BE2C (cell line): ENCODE results near the gene CNIH4.

Experiments
- DNase-seq: peaks from one replicate; pipeline ENCODE4 v3.0.0-alpha.2; 2020
- H3K27me3 ChIP-seq: fragments of 250-450 bp; sonication (Bioruptor Pico); 2 replicates; pipeline ENCODE4 v1.5.1; 2020; ENCODE audit warnings: mild to moderate bottlenecking
- H3K36me3 ChIP-seq: fragments of 250-450 bp; sonication (Bioruptor Pico); 2 replicates; pipeline ENCODE4 v1.5.1; 2020; ENCODE audit warnings: mild to moderate bottlenecking
- H3K4me1 ChIP-seq: fragments of 250-450 bp; sonication (Bioruptor Pico); 2 replicates; pipeline ENCODE4 v1.5.1; 2020
- H3K4me3 ChIP-seq: 2 replicates; pipeline ENCODE4 v1.5.1; 2011; ENCODE audit warnings: low read depth, low read length
- H3K9me3 ChIP-seq: fragments of 250-450 bp; sonication (Bioruptor Pico); 2 replicates; pipeline ENCODE4 v1.5.1; 2020
- TF ChIP-seq, protein P1 (sequence below): IDR thresholded peaks from 2 replicates; pipeline ENCODE4 v1.5.1; 2012; ENCODE audit warnings: mild to moderate bottlenecking, low read depth, low read length

Gene CNIH4

DNA sequence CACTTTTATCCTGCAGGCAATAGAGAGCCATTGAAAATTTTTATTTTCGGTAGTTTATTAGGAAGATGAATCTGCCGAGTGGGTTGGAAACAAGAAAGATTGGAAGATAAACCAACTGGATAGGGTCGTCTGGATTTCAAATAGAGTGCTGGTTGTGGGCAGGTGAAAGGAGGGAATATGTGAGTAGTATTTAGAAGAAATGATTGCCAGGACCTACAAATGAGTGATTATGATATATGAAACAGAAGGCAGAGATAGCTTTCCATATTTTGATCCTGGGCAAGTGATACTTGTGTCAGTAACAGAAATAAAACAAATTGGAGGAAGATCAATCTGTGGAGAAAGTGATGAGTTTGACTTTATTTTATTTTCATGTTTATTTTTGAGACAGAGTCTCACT is 2.5 kb downstream of the CNIH4 start:
- TF ChIP-seq, protein P1, sequence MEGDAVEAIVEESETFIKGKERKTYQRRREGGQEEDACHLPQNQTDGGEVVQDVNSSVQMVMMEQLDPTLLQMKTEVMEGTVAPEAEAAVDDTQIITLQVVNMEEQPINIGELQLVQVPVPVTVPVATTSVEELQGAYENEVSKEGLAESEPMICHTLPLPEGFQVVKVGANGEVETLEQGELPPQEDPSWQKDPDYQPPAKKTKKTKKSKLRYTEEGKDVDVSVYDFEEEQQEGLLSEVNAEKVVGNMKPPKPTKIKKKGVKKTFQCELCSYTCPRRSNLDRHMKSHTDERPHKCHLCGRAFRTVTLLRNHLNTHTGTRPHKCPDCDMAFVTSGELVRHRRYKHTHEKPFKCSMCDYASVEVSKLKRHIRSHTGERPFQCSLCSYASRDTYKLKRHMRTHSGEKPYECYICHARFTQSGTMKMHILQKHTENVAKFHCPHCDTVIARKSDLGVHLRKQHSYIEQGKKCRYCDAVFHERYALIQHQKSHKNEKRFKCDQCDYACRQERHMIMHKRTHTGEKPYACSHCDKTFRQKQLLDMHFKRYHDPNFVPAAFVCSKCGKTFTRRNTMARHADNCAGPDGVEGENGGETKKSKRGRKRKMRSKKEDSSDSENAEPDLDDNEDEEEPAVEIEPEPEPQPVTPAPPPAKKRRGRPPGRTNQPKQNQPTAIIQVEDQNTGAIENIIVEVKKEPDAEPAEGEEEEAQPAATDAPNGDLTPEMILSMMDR: no peak
- Histone ChIP-seq H3K27me3 (no peaks in the 10 kb centered on the region), H3K9me3 (no peaks in the 10 kb centered on the region), H3K4me1 (no peaks in the 10 kb centered on the region), H3K4me3 (no peak overlapping the region), H3K36me3 (peaks cover 3% of the 10 kb centered on the region)
- DNase-seq: no peak

DNA sequence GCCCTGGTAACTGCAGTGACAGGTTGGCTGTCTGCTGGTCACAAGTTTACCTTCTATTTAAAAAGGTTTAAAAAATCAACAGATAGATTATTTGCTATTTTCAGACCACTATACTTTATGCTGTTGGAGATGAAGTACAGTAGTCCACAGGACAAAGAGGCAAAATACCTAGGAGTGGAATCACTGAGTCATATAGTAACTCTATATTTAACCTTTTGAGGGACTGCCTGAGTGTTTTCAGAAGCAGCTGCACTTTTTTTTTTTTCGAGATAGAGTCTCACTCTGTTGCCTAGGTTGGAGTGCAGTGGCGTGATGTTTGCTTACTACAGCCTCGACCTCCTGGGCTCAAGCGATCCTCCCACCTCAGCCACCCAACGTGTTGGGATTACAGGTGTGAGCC is 11.7 kb downstream of the CNIH4 start:
- Histone ChIP-seq H3K36me3 (peaks cover 40% of the 10 kb centered on the region), H3K9me3 (no peaks in the 10 kb centered on the region), H3K27me3 (no peaks in the 10 kb centered on the region), H3K4me3 (no peak overlapping the region), H3K4me1 (no peaks in the 10 kb centered on the region)
- TF ChIP-seq, protein P1: no peak
- DNase-seq: no peak

DNA sequence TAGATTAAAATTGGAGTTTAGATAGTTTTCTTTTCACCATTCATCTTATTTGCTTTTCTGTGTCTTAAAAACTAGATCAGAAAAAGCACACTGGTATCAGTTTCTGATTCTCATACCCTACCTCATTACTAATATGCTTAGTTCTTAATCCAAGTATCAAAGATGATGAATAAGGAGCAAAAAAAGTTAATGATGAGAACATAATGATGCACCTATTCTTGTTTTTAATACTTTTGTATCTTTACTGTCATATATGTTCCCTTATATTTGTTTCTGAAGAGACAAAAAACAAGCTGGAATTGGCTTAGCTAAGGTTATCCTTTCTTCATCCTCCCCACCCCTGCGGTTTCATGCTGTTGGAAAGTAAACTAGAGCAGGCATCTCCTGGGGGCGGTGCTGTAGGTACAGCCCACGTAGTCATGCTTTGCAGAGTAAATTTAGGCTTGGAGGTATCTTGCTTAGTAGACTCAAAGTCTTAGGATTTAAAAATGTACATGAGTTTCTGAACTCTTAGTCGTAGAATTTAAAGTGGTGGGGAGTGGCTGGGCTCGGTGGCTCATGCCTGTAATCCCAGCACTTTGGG is 16.4 kb downstream of the CNIH4 start:
- TF ChIP-seq, protein P1: no peak
- DNase-seq: no peak
- Histone ChIP-seq H3K4me1 (no peaks in the 10 kb centered on the region), H3K36me3 (peaks cover 56% of the 10 kb centered on the region), H3K27me3 (no peaks in the 10 kb centered on the region), H3K4me3 (no peak overlapping the region), H3K9me3 (no peaks in the 10 kb centered on the region)

DNA sequence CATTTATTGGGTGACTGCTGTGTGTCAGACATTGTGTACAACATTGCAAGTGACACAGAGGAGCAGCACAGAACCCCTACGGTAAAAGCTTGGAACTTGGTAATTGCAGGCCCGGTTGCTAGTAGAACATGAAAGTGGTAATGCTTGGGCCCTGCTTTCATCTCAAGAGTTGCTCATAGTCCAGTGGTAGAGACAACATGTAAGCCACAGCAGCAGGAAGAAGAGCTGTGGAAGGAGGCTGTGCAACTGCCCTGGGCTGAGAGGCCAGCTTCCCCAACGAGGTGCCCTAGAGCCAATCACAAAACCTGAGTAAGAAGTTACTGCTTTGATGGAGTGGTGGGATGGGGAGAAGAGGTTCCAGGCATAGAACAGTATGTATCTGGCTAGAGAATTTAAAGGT is 18.4 kb downstream of the CNIH4 start:
- H3K9me3 ChIP-seq: no peaks in the 10 kb centered on the region
- H3K36me3 ChIP-seq: peaks cover 58% of the 10 kb centered on the region
- H3K4me1 ChIP-seq: no peaks in the 10 kb centered on the region
- H3K27me3 ChIP-seq: no peaks in the 10 kb centered on the region
- no peak overlapping the region for H3K4me3 ChIP-seq
- TF ChIP-seq, protein P1: no peak
- DNase-seq: no peak

DNA sequence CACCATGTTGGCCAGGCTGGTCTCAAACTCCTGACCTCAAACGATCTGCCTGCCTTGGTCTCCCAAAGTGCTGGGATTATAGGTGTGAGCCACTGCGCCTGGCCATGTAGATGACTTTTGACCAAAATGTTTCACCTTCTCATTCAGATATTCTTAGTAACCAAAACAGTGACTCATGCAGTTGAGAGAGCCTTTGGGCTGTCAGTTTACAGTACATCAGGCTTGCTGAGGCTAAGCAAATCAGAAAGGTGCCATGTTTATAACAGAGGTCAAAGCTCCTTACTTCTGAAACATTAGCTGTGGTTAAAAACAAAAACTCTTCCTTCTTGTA is 21.0 kb downstream of the CNIH4 start:
- Histone ChIP-seq H3K4me1 (no peaks in the 10 kb centered on the region), H3K9me3 (no peaks in the 10 kb centered on the region), H3K36me3 (peaks cover 47% of the 10 kb centered on the region), H3K4me3 (no peak overlapping the region), H3K27me3 (no peaks in the 10 kb centered on the region)
- TF ChIP-seq, protein P1: no peak
- no peak for DNase-seq

DNA sequence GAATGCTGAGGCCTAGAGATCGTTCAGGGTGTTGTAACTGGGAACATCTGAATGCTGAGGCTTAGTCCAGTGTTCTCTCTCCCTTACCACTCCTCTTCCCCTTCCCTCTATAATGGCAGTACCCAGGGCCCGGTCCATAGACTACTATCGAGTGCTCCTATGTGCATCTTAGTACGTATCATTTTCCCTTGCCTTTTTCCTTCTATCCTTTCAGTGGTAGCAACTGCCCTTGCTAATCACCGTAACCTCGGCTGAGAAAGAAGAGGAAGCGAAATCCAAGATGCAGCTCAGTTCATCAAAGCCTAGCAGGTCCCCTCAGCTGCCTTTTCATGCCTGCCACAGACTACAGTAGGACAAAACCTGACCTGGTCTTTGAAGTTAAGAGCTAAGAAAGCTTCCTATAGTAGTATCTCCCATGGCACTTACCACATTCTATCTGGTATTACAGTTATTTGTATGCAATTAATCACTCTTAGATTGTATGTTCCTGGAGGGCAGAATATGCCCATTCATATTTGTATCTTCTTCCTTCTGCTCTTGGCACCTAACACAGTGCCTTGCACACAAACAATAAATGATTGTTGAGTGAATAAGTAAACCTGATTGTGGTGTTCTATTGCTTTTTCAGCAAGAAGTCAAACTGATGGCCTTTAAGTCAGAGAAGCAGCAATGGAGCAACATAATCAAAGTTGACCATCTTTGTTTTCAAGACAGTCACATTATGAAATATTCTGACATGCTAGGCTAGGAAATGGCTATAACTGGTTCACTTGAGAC is 22.4 kb downstream of the CNIH4 start:
- Histone ChIP-seq H3K4me1 (no peaks in the 10 kb centered on the region), H3K27me3 (no peaks in the 10 kb centered on the region), H3K36me3 (peaks cover 37% of the 10 kb centered on the region), H3K4me3 (no peak overlapping the region), H3K9me3 (no peaks in the 10 kb centered on the region)
- TF ChIP-seq, protein P1: no peak
- DNase-seq: no peak
